Stomach smooth muscle (tissue), 2 donors: ENCODE results near the gene CSNK2B.

Experiments
- H3K27ac ChIP-seq: one replicate; pipeline ENCODE4 v1.7.0; 2013; ENCODE audit warnings: mild to moderate bottlenecking, low read length, inconsistent platforms
- H3K27me3 ChIP-seq, 2 donors: one replicate each; pipeline ENCODE4 v1.7.0; 2013; ENCODE audit warnings: low read length in 2 of 2; ENCODE audit not compliant: insufficient read depth in 2 of 2, control insufficient read depth in 1 of 2
- H3K36me3 ChIP-seq, 2 donors: one replicate each; pipeline ENCODE4 v1.7.0; 2013; ENCODE audit warnings: low read length in 2 of 2; ENCODE audit not compliant: control insufficient read depth in 2 of 2, insufficient read depth in 2 of 2
- H3K4me1 ChIP-seq: one replicate; pipeline ENCODE4 v1.7.0; 2013; ENCODE audit warnings: low read length; ENCODE audit not compliant: control insufficient read depth, insufficient read depth
- H3K4me3 ChIP-seq, 2 donors: one replicate each; pipeline ENCODE4 v1.7.0; 2013; ENCODE audit warnings: low read length in 2 of 2
- H3K9ac ChIP-seq, 2 donors: one replicate each; pipeline ENCODE4 v1.7.0; 2013; ENCODE audit warnings: low read length in 2 of 2, mild to moderate bottlenecking in 1 of 2
- H3K9me3 ChIP-seq, 2 donors: one replicate each; pipeline ENCODE4 v1.7.0; 2013; ENCODE audit warnings: low read length in 2 of 2; ENCODE audit not compliant: control insufficient read depth in 2 of 2
- donor health status: healthy.
- donor health status: Pancreatic carcinoma.

CSNK2B gene

DNA sequence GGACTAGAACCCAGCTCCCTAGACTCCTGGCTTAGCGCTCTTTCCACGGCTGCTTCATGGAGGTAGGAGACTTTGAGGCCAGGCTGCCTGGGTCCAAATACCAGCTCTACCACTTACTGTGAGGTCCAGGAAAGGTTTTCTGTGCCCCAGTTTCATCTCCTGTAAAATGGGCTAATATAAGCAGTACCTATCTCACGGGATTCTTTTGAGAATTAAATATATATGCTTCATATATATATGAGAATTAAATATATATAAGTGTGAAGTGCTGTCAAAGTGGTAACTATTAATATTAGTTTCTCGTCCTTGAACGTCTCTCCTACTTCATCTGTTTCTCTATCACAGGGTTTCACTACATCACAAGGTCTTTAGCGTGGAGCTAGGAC lies 25.2 kb downstream of the CSNK2B start:
- Histone ChIP-seq H3K27ac (no peak overlapping the region), H3K36me3 (peaks cover 73 to 77% of the 10 kb centered on the region in 2 donors), H3K27me3 (no peaks in the 10 kb centered on the region), H3K4me3 (no peak overlapping the region), H3K4me1 (no peaks in the 10 kb centered on the region), H3K9ac (no peak overlapping the region), H3K9me3 (no peaks in the 10 kb centered on the region)

DNA sequence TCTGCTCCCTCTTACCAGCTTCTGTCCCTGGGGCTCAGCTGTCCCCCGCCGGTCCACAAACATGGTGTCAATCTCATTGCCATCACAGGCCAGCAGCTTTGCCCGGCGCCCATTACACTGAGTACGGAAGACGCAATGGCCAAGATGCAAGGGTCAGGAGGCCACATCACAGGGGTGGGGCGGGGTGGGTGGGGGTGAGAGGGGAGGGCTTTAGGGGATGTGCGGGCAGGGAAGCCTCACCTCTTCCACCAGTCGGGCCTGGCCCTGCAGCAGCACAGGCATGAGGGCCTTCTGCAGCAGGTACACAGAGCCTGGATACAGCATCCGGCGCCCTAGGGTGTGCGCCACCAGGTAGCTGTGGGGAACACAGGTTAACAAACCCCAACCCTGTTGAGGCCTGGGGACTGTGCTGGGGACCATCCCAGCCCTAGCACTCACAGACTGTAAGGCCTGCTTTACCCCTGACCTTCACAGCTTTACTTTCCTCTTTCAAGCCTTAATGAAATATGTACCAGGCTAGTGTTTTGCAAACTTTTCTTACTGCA lies 25.8 kb downstream of the CSNK2B start:
- no peak overlapping the region for H3K4me3 ChIP-seq
- H3K27me3 ChIP-seq = no peaks in the 10 kb centered on the region
- H3K36me3 ChIP-seq = peaks cover 73 to 76% of the 10 kb centered on the region in 2 donors
- no peak overlapping the region for H3K9ac ChIP-seq
- no peak overlapping the region for H3K27ac ChIP-seq
- no peaks in the 10 kb centered on the region for H3K9me3 ChIP-seq
- H3K4me1 ChIP-seq = no peaks in the 10 kb centered on the region

GRCh38 chr6:31692353-31692752 lies 26.5 kb downstream of the CSNK2B start:
- Histone ChIP-seq H3K4me3 (no peak overlapping the region), H3K9ac (no peak overlapping the region), H3K36me3 (peaks cover 72 to 73% of the 10 kb centered on the region in 2 donors), H3K9me3 (no peaks in the 10 kb centered on the region), H3K4me1 (no peaks in the 10 kb centered on the region), H3K27me3 (no peaks in the 10 kb centered on the region), H3K27ac (no peak overlapping the region)

DNA sequence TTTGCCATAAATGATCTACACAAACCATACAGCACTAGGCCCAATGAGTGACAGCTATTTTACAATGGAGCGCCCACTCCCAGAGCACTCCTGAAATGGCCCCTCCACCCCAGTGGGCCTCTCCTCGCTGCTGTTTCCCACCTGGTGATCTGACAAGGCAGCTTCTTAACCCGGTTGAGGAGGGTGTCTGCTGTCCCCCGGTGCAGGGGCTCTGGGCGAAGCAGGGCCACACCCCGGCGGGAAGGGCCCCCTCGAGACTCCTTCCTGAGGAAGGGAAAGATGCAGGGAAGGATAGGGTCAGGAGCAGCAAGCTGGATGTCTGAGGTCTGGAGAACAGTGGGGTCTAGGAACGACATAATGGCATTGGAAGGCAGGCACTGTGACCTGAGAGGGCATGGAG lies 27.0 kb downstream of the CSNK2B start:
- Histone ChIP-seq H3K9me3 (no peaks in the 10 kb centered on the region), H3K9ac (no peak overlapping the region), H3K4me1 (no peaks in the 10 kb centered on the region), H3K4me3 (no peak overlapping the region), H3K27me3 (no peaks in the 10 kb centered on the region), H3K36me3 (peaks cover 67 to 71% of the 10 kb centered on the region in 2 donors), H3K27ac (no peak overlapping the region)

DNA sequence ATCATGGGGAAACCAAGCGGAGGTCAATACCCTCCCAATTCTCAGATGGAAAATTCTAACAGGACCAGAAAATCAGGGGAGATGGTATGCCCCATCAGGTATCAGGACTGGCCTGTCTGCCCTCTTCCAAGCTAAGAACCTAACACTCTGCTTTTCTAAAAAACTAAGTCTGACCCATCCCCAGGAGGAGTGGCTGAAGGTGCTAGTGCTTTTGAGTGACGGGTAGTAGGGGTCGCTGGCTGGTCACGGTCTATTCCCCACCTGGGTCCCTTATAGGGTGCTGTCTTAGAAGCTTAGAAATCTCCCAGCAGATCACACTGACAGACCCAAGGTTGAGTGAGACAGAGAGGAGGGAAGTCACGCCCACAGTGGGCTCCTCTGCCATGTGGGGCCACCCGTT lies 27.7 kb downstream of the CSNK2B start:
- Histone ChIP-seq H3K27me3 (no peaks in the 10 kb centered on the region), H3K4me3 (no peak overlapping the region), H3K36me3 (peaks cover 61 to 65% of the 10 kb centered on the region in 2 donors), H3K9me3 (no peaks in the 10 kb centered on the region), H3K27ac (no peak overlapping the region), H3K9ac (no peak overlapping the region), H3K4me1 (no peaks in the 10 kb centered on the region)

GRCh38 chr6:31697555-31697954 lies 31.7 kb downstream of the CSNK2B start:
- Histone ChIP-seq H3K4me3 (no peak overlapping the region), H3K27me3 (no peaks in the 10 kb centered on the region), H3K27ac (no peak overlapping the region), H3K9me3 (no peaks in the 10 kb centered on the region), H3K36me3 (peaks cover 39 to 41% of the 10 kb centered on the region in 2 donors), H3K4me1 (peaks cover 20% of the 10 kb centered on the region), H3K9ac (no peak overlapping the region)

GRCh38 chr6:31700740-31701401 lies 35.0 kb downstream of the CSNK2B start:
- H3K9ac ChIP-seq = peak overlapping the region; percentile 58 to 98
- H3K4me3 ChIP-seq = peak overlapping the region in 1 of 2 donors; percentile 77
- H3K27ac ChIP-seq = no peak overlapping the region
- no peaks in the 10 kb centered on the region for H3K9me3 ChIP-seq
- H3K36me3 ChIP-seq = peaks cover 18 to 19% of the 10 kb centered on the region in 2 donors
- H3K4me1 ChIP-seq = peaks cover 25% of the 10 kb centered on the region
- no peaks in the 10 kb centered on the region for H3K27me3 ChIP-seq

DNA sequence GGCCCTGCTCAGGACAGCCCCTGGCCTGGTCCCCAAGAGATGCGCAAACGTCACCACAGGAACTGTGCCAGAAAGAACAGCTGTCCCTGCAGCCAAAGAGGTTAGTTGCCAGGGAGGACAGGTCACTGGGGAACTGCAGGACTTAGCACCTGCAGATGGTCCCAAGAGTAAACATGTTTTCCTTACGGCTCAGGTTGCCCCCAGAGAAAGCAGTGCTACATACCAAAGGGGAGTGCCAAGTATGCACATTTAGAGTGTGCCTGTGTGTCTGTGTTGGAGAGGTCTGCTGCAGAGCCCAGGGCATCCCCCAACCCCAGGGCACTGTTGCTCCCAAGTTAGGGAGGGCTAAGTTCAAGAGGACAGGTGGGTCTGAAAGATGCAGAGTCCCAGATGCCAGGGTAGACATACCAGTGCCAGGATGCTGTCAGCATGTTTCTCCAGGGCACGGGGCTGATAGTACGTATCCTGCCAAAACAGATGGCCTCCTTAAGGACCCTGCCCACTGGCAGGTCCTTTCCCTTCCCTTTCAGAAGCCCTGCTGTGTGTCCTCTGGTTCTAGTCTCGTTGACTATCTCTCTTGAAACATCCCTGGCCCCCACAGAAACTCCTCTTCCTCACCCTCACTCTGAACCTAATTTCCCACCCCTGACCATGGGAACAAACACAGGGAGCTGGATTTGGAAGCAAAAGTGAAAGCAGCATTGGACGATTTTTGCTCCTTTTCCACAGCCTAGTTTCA lies 36.0 kb downstream of the CSNK2B start:
- Histone ChIP-seq H3K4me1 (peaks cover 25% of the 10 kb centered on the region), H3K9ac (peak overlapping the region; percentile 98 to 99), H3K27me3 (no peaks in the 10 kb centered on the region), H3K27ac (peak overlapping the region; percentile 98), H3K4me3 (peak overlapping the region; percentile 77 to 93), H3K9me3 (no peaks in the 10 kb centered on the region), H3K36me3 (peaks cover 13% of the 10 kb centered on the region in 2 donors)

DNA sequence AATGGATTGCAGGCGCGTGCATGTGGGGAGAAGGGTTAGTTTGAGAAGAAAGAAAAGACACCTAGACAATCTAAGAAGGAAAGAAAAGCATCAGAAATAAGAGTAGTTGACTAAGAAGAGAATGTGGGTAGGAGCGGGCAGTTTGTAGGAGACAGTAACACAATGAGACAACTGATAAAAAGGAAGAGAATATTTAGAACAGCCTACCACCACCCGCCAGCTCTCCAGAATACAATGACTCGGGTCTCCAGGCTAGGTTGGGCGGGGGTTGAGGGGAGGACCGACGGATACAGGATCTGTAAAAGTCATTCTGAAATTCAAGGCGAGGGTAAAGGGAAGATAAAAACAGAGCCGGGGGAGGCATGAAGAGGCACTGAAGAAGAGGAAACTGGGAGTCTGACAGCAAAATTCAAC lies 36.5 kb downstream of the CSNK2B start:
- Histone ChIP-seq H3K9ac (peak overlapping the region; percentile 98 to 99), H3K9me3 (no peaks in the 10 kb centered on the region), H3K27ac (peak overlapping the region; percentile 98), H3K27me3 (no peaks in the 10 kb centered on the region), H3K36me3 (peaks cover 11 to 12% of the 10 kb centered on the region in 2 donors), H3K4me3 (peak overlapping the region; percentile 77 to 93), H3K4me1 (peaks cover 25% of the 10 kb centered on the region)

GRCh38 chr6:31702819-31703716 lies 37.2 kb downstream of the CSNK2B start, which contains the start of gene ABHD16A:
Gene ABHD16A, minus strand, starts transcription at chr6:31703324. Its CDS starts 43 bp downstream, at chr6:31703281.
- Histone ChIP-seq H3K4me1 (peaks cover 25% of the 10 kb centered on the region), H3K9me3 (no peaks in the 10 kb centered on the region), H3K9ac (peak within 1 kb of the TSS; percentile 98 to 99), H3K27ac (peak within 1 kb of the TSS; percentile 98), H3K27me3 (no peaks in the 10 kb centered on the region), H3K4me3 (peak within 1 kb of the TSS; percentile 77 to 93), H3K36me3 (peaks cover 9 to 11% of the 10 kb centered on the region in 2 donors)
